GM12878 (cell line): Measurements from ENCODE around the gene TECTB. TPM values are rescaled to one million over a fixed set of nuclear protein-coding genes. Genes with fewer than 3 reads are reported as not detected.

Experiments
- ATAC-seq: fragments of 200-7000 bp; cut with Tn5 transposase; 3 replicates; pipeline ENCODE4 v1.9.1; 2020; ENCODE audit warnings: mild to moderate bottlenecking, moderate library complexity
- BruUV-seq: library from RNA; stranded (reverse); fragments of 400-500 nt; replicated peaks from 2 replicates; lab custom pipeline; 2021; lab: Mats Ljungman, UMichigan
- CTCF ChIA-PET: fragments of 300-600 bp; sonication (Branson Sonifier 250); formaldehyde crosslinking; extraction: SDS; loops from one replicate; lab custom pipeline; 2021; ENCODE audit warnings: inconsistent platforms; lab: Yijun Ruan, JAX
- POLR2A ChIA-PET: fragments of 350-600 bp; formaldehyde crosslinking; extraction: SDS; loops from one replicate; lab custom pipeline; 2021; ENCODE audit warnings: inconsistent platforms; lab: Charles Lee
- RAD21 ChIA-PET: fragments of 300-600 bp; sonication (Branson Sonifier 250); formaldehyde crosslinking; loops from one replicate; lab custom pipeline; 2023; ENCODE audit warnings: antibody characterized with exemption; ENCODE audit not compliant: unreplicated experiment; lab: Charles Lee
- SMC1A ChIA-PET: fragments of 300-600 bp; sonication (Branson Sonifier 250); formaldehyde crosslinking; loops from one replicate; lab custom pipeline; 2023; ENCODE audit not compliant: unreplicated experiment, uncharacterized antibody; lab: Charles Lee
- DNase-seq: peaks from one replicate; pipeline ENCODE4 v3.0.0-alpha.2; 2011; ENCODE audit warnings: low read depth, low spot score
- FAIRE-seq: peaks from 3 replicates; lab custom pipeline; 2011; peaks lifted over from hg19 to GRCh38; lab: Jason Lieb, UNC
- H2AFZ ChIP-seq: 2 replicates; pipeline ENCODE4 v1.6.0; 2011; ENCODE audit warnings: low read depth, low read length, control low read depth; ENCODE audit not compliant: control insufficient read depth
- H3K27ac ChIP-seq: 2 replicates; pipeline ENCODE4 v1.5.1; 2011; ENCODE audit warnings: control low read depth; ENCODE audit not compliant: control insufficient read depth, insufficient read depth
- H3K27me3 ChIP-seq, 2 experiments: replicated peaks in 1 of 2; 2 replicates each; pipeline versions ENCODE4 v1.6.0 to v1.6.1; 2011; ENCODE audit warnings: low read length in 1 of 2; ENCODE audit not compliant: control insufficient read depth in 2 of 2, insufficient read depth in 2 of 2
- H3K36me3 ChIP-seq, 2 experiments: 2 replicates each; pipeline ENCODE4 v1.5.1; 2011; ENCODE audit warnings: low read length in 1 of 2; ENCODE audit not compliant: control insufficient read depth in 2 of 2, insufficient read depth in 2 of 2
- H3K4me1 ChIP-seq: 2 replicates; pipeline ENCODE4 v1.6.1; 2011; ENCODE audit warnings: mild to moderate bottlenecking, low read length, moderate library complexity, mixed read lengths; ENCODE audit not compliant: control insufficient read depth, insufficient read depth
- H3K4me2 ChIP-seq: 2 replicates; pipeline ENCODE4 v1.6.0; 2011; ENCODE audit warnings: control low read depth; ENCODE audit not compliant: control insufficient read depth, insufficient read depth
- H3K4me3 ChIP-seq: fragments of 200-600 bp; sonication (generic); 2 replicates; pipeline ENCODE4 v1.5.1; 2016
- H3K79me2 ChIP-seq: 2 replicates; pipeline ENCODE4 v1.6.0; 2011; ENCODE audit warnings: low read length; ENCODE audit not compliant: control insufficient read depth, insufficient read depth
- H3K9ac ChIP-seq: 2 replicates; pipeline ENCODE4 v1.8.0; 2011; ENCODE audit warnings: low read length, control low read depth, mixed read lengths; ENCODE audit not compliant: control insufficient read depth, insufficient read depth
- H3K9me3 ChIP-seq: replicated peaks from 3 replicates; pipeline ENCODE4 v1.5.1; 2011; ENCODE audit warnings: mild to moderate bottlenecking, low read length; ENCODE audit not compliant: control insufficient read depth, insufficient read depth
- H4K20me1 ChIP-seq: 2 replicates; pipeline ENCODE4 v1.6.0; 2011; ENCODE audit not compliant: control insufficient read depth, insufficient read depth
- HCFC1 ChIP-seq: fragments of 150-350 bp; IDR thresholded peaks from 2 replicates; pipeline ENCODE4 v1.6.1; 2014; ENCODE audit warnings: low read length
- LARP7 ChIP-seq: fragments of 450-650 bp; IDR thresholded peaks from 2 replicates; pipeline ENCODE4 v1.6.1; 2017; ENCODE audit warnings: mild to moderate bottlenecking
- RBBP5 ChIP-seq: fragments of 200-600 bp; sonication (generic); conservative IDR thresholded peaks from 2 replicates; pipeline ENCODE4 v1.6.1; 2016
- in situ Hi-C: fragments of 300-500 bp; cut with MboI; formaldehyde crosslinking; loops from 9 replicates; pipeline ENCODE4 v1.14.3; 2018; ENCODE audit warnings: mixed read lengths
- intact Hi-C: fragments of 100-400 bp; cut with micrococcal nuclease; formaldehyde crosslinking; loops from one replicate; pipeline ENCODE4 v1.14.2; 2022; ENCODE audit not compliant: unreplicated experiment
- microRNA-seq: library from miRNA; unstranded; fragments of <30 nt; microRNA quantifications from one replicate; pipeline ENCODE4, GENCODE V29; 2018
- polyA plus RNA-seq, 11 experiments: library from polyadenylated mRNA; depleted of rRNA in 4 of 11; unstranded in 6 of 11; stranded (reverse) in 5 of 11; fragments of >200 nt; fragmentation: Nextera tagmentation in 4 of 11; fragmentation: Illumina TruSeq in 1 of 11; extraction: Ambion mirVana in 4 of 11; extraction: Trizol in 1 of 11; gene quantifications; 1 replicate in 1 of 11; 2 replicates in 10 of 11; pipeline versions ENCODE4 v1.2.1 to v1.2.3, GENCODE V29; 2011 to 2016; ENCODE audit warnings: inconsistent platforms in 2 of 11, missing spikeins in 2 of 11, low read depth in 1 of 11
- small RNA-seq: library from RNA; depleted of rRNA; stranded (forward); fragments of <200 nt; gene quantifications from one replicate; pipeline ENCODE3, GENCODE V24; 2014
- total RNA-seq, 4 experiments: library from RNA; depleted of rRNA in 3 of 4; stranded (reverse); fragments of >200 nt in 3 of 4; fragmentation: Illumina TruSeq in 1 of 4; extraction: Trizol in 1 of 4; gene quantifications; 2 replicates each; pipeline versions ENCODE4 v1.2.1 to v1.2.3, GENCODE V29; 2013 to 2021
- TF ChIP-seq, protein P1 (sequence below): fragments of 450-650 bp; IDR thresholded peaks from 2 replicates; pipeline ENCODE4 v1.6.1; 2017; ENCODE audit warnings: antibody characterized with exemption, mild to moderate bottlenecking, moderate library complexity

TECTB gene
- total and polyA plus RNA-seq, 10 of the 15 experiments (the other 5 are each of a cell fraction or from before 2014, with no cell fraction given) = not detected

- SMC1A ChIA-PET = no interaction called here
- POLR2A ChIA-PET = no interaction called here
- FAIRE-seq = no peak
These were observed 69.8 kb downstream of the TECTB start for GRCh38 chr10:112353046-112353445.

More at GRCh38 chr10:112353046-112353445, 69.8 kb downstream of the TECTB start:
- DNase-seq (no peak), ATAC-seq (no peak)
- ChIA-PET RAD21 (no interaction called here), CTCF (no interaction called here)
- no peak overlapping the region for H3K9ac ChIP-seq
- no peaks in the 10 kb centered on the region for H3K4me1 ChIP-seq
- H3K27me3 ChIP-seq = no peaks in the 10 kb centered on the region
- no peak for TF ChIP-seq HCFC1
- TF ChIP-seq, protein P1, sequence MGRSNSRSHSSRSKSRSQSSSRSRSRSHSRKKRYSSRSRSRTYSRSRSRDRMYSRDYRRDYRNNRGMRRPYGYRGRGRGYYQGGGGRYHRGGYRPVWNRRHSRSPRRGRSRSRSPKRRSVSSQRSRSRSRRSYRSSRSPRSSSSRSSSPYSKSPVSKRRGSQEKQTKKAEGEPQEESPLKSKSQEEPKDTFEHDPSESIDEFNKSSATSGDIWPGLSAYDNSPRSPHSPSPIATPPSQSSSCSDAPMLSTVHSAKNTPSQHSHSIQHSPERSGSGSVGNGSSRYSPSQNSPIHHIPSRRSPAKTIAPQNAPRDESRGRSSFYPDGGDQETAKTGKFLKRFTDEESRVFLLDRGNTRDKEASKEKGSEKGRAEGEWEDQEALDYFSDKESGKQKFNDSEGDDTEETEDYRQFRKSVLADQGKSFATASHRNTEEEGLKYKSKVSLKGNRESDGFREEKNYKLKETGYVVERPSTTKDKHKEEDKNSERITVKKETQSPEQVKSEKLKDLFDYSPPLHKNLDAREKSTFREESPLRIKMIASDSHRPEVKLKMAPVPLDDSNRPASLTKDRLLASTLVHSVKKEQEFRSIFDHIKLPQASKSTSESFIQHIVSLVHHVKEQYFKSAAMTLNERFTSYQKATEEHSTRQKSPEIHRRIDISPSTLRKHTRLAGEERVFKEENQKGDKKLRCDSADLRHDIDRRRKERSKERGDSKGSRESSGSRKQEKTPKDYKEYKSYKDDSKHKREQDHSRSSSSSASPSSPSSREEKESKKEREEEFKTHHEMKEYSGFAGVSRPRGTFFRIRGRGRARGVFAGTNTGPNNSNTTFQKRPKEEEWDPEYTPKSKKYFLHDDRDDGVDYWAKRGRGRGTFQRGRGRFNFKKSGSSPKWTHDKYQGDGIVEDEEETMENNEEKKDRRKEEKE = no peak
- no peak for TF ChIP-seq RBBP5
- no peak for TF ChIP-seq LARP7
- TF ChIP-seq, all 136 proteins: peak for 0
- Histone ChIP-seq H4K20me1 (no peaks in the 10 kb centered on the region), H3K9me3 (no peaks in the 10 kb centered on the region), H3K79me2 (no peaks in the 10 kb centered on the region), H3K4me2 (no peak overlapping the region), H3K4me3 (no peak overlapping the region), H3K36me3 (no peaks in the 10 kb centered on the region), H2AFZ (no peak overlapping the region), H3K27ac (no peak overlapping the region)
- in situ Hi-C loops = no loop called here
- BruUV-seq = no TSS peak
- intact Hi-C loops = no loop called here

Small RNA genes lying within 50 kb of the gene (microRNA-seq; reads per million reads assigned to microRNA genes)
- gene MIR6715A (not detected), gene MIR6715B (not detected)

Small RNA genes lying within 50 kb of the gene (small RNA-seq; reads per million reads assigned to genes)
- not detected for gene MIR6715A

Other genes with a start within 250 kb of the TECTB start
- 8.2 and 8.8 TPM in 2 replicates for gene GPAM, start 99.6 kb upstream of the TECTB start, total RNA-seq (2014; rRNA removed)
- 8.8 and 9.4 TPM in 2 replicates for gene GPAM, start 99.6 kb upstream of the TECTB start, total RNA-seq (2014; rRNA removed; fragmentation: Illumina TruSeq; extraction: Trizol)
- 9.2 and 9.5 TPM in 2 replicates for gene GPAM, start 99.6 kb upstream of the TECTB start, total RNA-seq (2021)
- 8.6 and 10.7 TPM in 2 replicates for gene GPAM, start 99.6 kb upstream of the TECTB start, polyA plus RNA-seq (2011; rRNA removed)
- 8.2 and 9.2 TPM in 2 replicates for gene GPAM, start 99.6 kb upstream of the TECTB start, polyA plus RNA-seq (2014; fragmentation: Illumina TruSeq; extraction: Trizol)
- gene GPAM, start 99.6 kb upstream of the TECTB start, polyA plus RNA-seq (2014; fragmentation: Nextera tagmentation; extraction: Ambion mirVana) = 1 to 10 TPM; 3.3 to 5.7 TPM
- 4.6 and 5.0 TPM in 2 replicates for gene GPAM, start 99.6 kb upstream of the TECTB start, polyA plus RNA-seq (2014; rRNA removed)
- gene GPAM, start 99.6 kb upstream of the TECTB start, polyA plus RNA-seq (2016; fragmentation: Nextera tagmentation; extraction: Ambion mirVana) = 1 to 10 TPM; 6.3 to 6.6 TPM
- gene ACSL5, start 90.7 kb downstream of the TECTB start, total RNA-seq (2014; rRNA removed) = 46.5 and 47.2 TPM in 2 replicates
- gene ACSL5, start 90.7 kb downstream of the TECTB start, total RNA-seq (2014; rRNA removed; fragmentation: Illumina TruSeq; extraction: Trizol) = 45.2 and 46.2 TPM in 2 replicates
- 40.3 and 40.4 TPM in 2 replicates for gene ACSL5, start 90.7 kb downstream of the TECTB start, total RNA-seq (2021)
- gene ACSL5, start 90.7 kb downstream of the TECTB start, polyA plus RNA-seq (2011; rRNA removed) = 56.3 and 61.4 TPM in 2 replicates
- gene ACSL5, start 90.7 kb downstream of the TECTB start, polyA plus RNA-seq (2014; fragmentation: Illumina TruSeq; extraction: Trizol) = 57.0 and 68.7 TPM in 2 replicates
- 10 to 100 TPM; 22.3 to 23.4 TPM for gene ACSL5, start 90.7 kb downstream of the TECTB start, polyA plus RNA-seq (2014; fragmentation: Nextera tagmentation; extraction: Ambion mirVana)
- gene ACSL5, start 90.7 kb downstream of the TECTB start, polyA plus RNA-seq (2014; rRNA removed) = 46.1 and 48.7 TPM in 2 replicates
- gene ACSL5, start 90.7 kb downstream of the TECTB start, polyA plus RNA-seq (2016; fragmentation: Nextera tagmentation; extraction: Ambion mirVana) = 10 to 100 TPM; 54.5 to 56.0 TPM
- gene ZDHHC6, start 163.5 kb downstream of the TECTB start, total RNA-seq (2014; rRNA removed) = 23.8 and 28.9 TPM in 2 replicates
- gene ZDHHC6, start 163.5 kb downstream of the TECTB start, total RNA-seq (2014; rRNA removed; fragmentation: Illumina TruSeq; extraction: Trizol) = 30.9 and 34.0 TPM in 2 replicates
- gene ZDHHC6, start 163.5 kb downstream of the TECTB start, total RNA-seq (2021) = 28.3 and 30.9 TPM in 2 replicates
- 40.5 and 42.0 TPM in 2 replicates for gene ZDHHC6, start 163.5 kb downstream of the TECTB start, polyA plus RNA-seq (2011; rRNA removed)
- gene ZDHHC6, start 163.5 kb downstream of the TECTB start, polyA plus RNA-seq (2014; fragmentation: Illumina TruSeq; extraction: Trizol) = 39.6 and 50.9 TPM in 2 replicates
- gene ZDHHC6, start 163.5 kb downstream of the TECTB start, polyA plus RNA-seq (2014; fragmentation: Nextera tagmentation; extraction: Ambion mirVana) = 10 to 100 TPM; 29.5 to 31.8 TPM
- gene ZDHHC6, start 163.5 kb downstream of the TECTB start, polyA plus RNA-seq (2014; rRNA removed) = 35.2 and 39.5 TPM in 2 replicates
- 10 to 100 TPM; 58.2 to 59.4 TPM for gene ZDHHC6, start 163.5 kb downstream of the TECTB start, polyA plus RNA-seq (2016; fragmentation: Nextera tagmentation; extraction: Ambion mirVana)
- 31.5 and 37.0 TPM in 2 replicates for gene VTI1A, start 163.8 kb downstream of the TECTB start, total RNA-seq (2014; rRNA removed)
- gene VTI1A, start 163.8 kb downstream of the TECTB start, total RNA-seq (2014; rRNA removed; fragmentation: Illumina TruSeq; extraction: Trizol) = 31.0 and 32.2 TPM in 2 replicates
- gene VTI1A, start 163.8 kb downstream of the TECTB start, total RNA-seq (2021) = 30.1 and 35.1 TPM in 2 replicates
- 21.5 and 28.9 TPM in 2 replicates for gene VTI1A, start 163.8 kb downstream of the TECTB start, polyA plus RNA-seq (2011; rRNA removed)
- 23.4 and 25.9 TPM in 2 replicates for gene VTI1A, start 163.8 kb downstream of the TECTB start, polyA plus RNA-seq (2014; fragmentation: Illumina TruSeq; extraction: Trizol)
- gene VTI1A, start 163.8 kb downstream of the TECTB start, polyA plus RNA-seq (2014; fragmentation: Nextera tagmentation; extraction: Ambion mirVana) = 10 to 100 TPM; 12.4 to 12.5 TPM
- 19.5 and 20.1 TPM in 2 replicates for gene VTI1A, start 163.8 kb downstream of the TECTB start, polyA plus RNA-seq (2014; rRNA removed)
- gene VTI1A, start 163.8 kb downstream of the TECTB start, polyA plus RNA-seq (2016; fragmentation: Nextera tagmentation; extraction: Ambion mirVana) = 10 to 100 TPM; 38.5 to 43.2 TPM